Naive thymus-derived CD4-positive, alpha-beta T cell (primary cell): ENCODE results near the gene OLFML2A. TPM values are rescaled to one million over a fixed set of nuclear protein-coding genes. Genes with fewer than 3 reads are reported as not detected.

Experiments
- ATAC-seq: fragments of 150-1000 bp; cut with Tn5 transposase; 2 replicates; pipeline ENCODE4 v1.10.0; 2021; ENCODE audit warnings: mild to moderate bottlenecking, moderate library complexity
- CTCF ChIA-PET: fragments of 350-600 bp; sonication (Branson Sonifier 250); formaldehyde crosslinking; loops from one replicate; lab custom pipeline; 2021; ENCODE audit warnings: antibody characterized with exemption; lab: Charles Lee
- POLR2A ChIA-PET: fragments of 350-600 bp; sonication (Branson Sonifier 250); formaldehyde crosslinking; loops from one replicate; lab custom pipeline; 2021; ENCODE audit warnings: antibody characterized with exemption, inconsistent platforms; lab: Charles Lee
- DNase-seq, 9 donors: peaks; one replicate each; pipeline versions ENCODE4 v3.0.0 to v3.0.0-alpha.2; 2020 to 2022; ENCODE audit warnings: mixed read lengths in 1 of 9
- H3K27ac ChIP-seq: one replicate; pipeline ENCODE4 v1.7.0; 2013; ENCODE audit warnings: mild to moderate bottlenecking, low read depth, low read length, moderate library complexity
- H3K27me3 ChIP-seq, 2 donors: one replicate each; pipeline ENCODE4 v1.7.0; 2013; ENCODE audit warnings: low read length in 2 of 2, mild to moderate bottlenecking in 2 of 2, moderate library complexity in 2 of 2; ENCODE audit not compliant: control insufficient read depth in 2 of 2, insufficient read depth in 2 of 2
- H3K36me3 ChIP-seq, 3 experiments: 1 replicate in 2 of 3; 2 replicates in 1 of 3; pipeline ENCODE4 v1.7.0; 2013; ENCODE audit warnings: low read length in 3 of 3, mild to moderate bottlenecking in 3 of 3, moderate library complexity in 1 of 3; ENCODE audit not compliant: insufficient read depth in 3 of 3, control insufficient read depth in 2 of 3
- H3K4me1 ChIP-seq, 2 donors: one replicate each; pipeline ENCODE4 v1.7.0; 2013; ENCODE audit warnings: low read length in 2 of 2, mild to moderate bottlenecking in 2 of 2, moderate library complexity in 1 of 2; ENCODE audit not compliant: control insufficient read depth in 2 of 2, insufficient read depth in 2 of 2
- H3K4me3 ChIP-seq: 2 replicates; pipeline ENCODE4 v1.7.0; 2013; ENCODE audit warnings: mild to moderate bottlenecking, low read length
- H3K9me3 ChIP-seq, 3 experiments: 1 replicate in 2 of 3; 2 replicates in 1 of 3; pipeline ENCODE4 v1.7.0; 2013; ENCODE audit warnings: low read length in 3 of 3; ENCODE audit not compliant: control insufficient read depth in 2 of 3
- H3K27ac Mint-ChIP-seq, 9 donors: one replicate each; pipeline ENCODE4 v1.8.0; 2020 to 2022; ENCODE audit warnings: mixed read lengths in 9 of 9, mild to moderate bottlenecking in 8 of 9, moderate library complexity in 5 of 9, inconsistent platforms in 2 of 9
- H3K27me3 Mint-ChIP-seq, 5 donors: one replicate each; pipeline ENCODE4 v1.8.0; 2021 to 2022; ENCODE audit warnings: mixed read lengths in 5 of 5, mild to moderate bottlenecking in 1 of 5
- H3K36me3 Mint-ChIP-seq, 5 donors: one replicate each; pipeline ENCODE4 v1.8.0; 2020 to 2022; ENCODE audit warnings: mixed read lengths in 5 of 5, mild to moderate bottlenecking in 3 of 5, inconsistent platforms in 1 of 5
- H3K4me1 Mint-ChIP-seq, 7 donors: one replicate each; pipeline ENCODE4 v1.8.0; 2020 to 2022; ENCODE audit warnings: mixed read lengths in 7 of 7, mild to moderate bottlenecking in 3 of 7, inconsistent platforms in 1 of 7
- H3K4me3 Mint-ChIP-seq, 10 donors: one replicate each; pipeline ENCODE4 v1.8.0; 2020 to 2022; ENCODE audit warnings: mild to moderate bottlenecking in 10 of 10, mixed read lengths in 10 of 10, moderate library complexity in 6 of 10, inconsistent platforms in 2 of 10
- H3K9me3 Mint-ChIP-seq, 11 donors: one replicate each; pipeline ENCODE4 v1.8.0; 2020 to 2022; ENCODE audit warnings: mixed read lengths in 11 of 11, mild to moderate bottlenecking in 4 of 11, inconsistent platforms in 1 of 11, moderate library complexity in 1 of 11
- intact Hi-C, 2 donors: fragments of 100-400 bp; cut with micrococcal nuclease; formaldehyde crosslinking; loops; one replicate each; pipeline ENCODE4 v1.15.1; 2023
- polyA plus RNA-seq, 2 donors: library from polyadenylated mRNA; unstranded; fragments of 300-500 nt; fragmentation: Illumina TruSeq; gene quantifications; one replicate each; pipeline ENCODE4 v1.2.3, GENCODE V29; 2021
- total RNA-seq, 6 experiments: library from RNA in 5 of 6; stranded (reverse) in 5 of 6; gene quantifications; 1 replicate in 5 of 6; 2 replicates in 1 of 6; pipeline ENCODE4 v1.2.3 and lab custom pipeline; 2021 to 2026

OLFML2A gene
- total and polyA plus RNA-seq, 7 experiments from 2014 or later = 0.51 TPM; not detected in 6

DNA sequence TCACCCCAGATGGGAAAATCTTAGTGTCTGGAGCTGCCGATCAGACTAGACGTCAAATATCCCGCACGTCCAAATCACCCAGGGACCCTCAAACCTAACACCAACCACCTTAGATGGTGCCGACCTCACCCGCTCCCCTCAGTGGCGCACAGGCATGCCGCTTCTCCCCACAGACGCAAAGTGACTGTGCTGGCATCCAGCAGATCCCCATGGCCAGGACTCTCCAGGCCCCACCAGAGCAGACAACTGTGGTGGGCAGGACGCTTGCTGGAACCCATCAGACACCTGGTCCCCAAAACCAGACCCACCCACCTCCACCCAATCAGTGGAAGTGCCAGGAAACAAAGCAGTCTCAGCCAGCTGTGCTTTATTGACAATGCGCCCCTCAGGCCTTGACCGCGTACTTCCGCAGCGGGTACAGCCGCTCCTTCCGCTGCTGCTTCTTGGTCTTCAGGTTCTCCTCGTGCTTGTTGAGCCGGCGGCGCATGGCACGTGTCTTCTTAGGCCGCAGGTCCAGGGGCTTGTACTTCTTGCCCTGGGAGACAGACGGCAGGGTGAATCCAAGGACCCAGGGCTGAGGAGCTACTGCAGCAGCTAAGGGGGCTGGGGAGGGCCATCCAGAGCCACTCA lies 80.7 kb downstream of the OLFML2A start:
- H3K4me3 ChIP-seq = no peak overlapping the region
- intact Hi-C loops = loop anchor here in 1 of 2 donors (10.0 kb wide), 1 partner anchor 243 kb away; no protein-coding TSS in a partner anchor
- no peak for ATAC-seq
- H3K27ac ChIP-seq = no peak overlapping the region
- peaks cover 0 to 52% (median 6%) of the 10 kb centered on the region in 3 experiments for H3K36me3 ChIP-seq
- H3K4me1 Mint-ChIP-seq = peaks cover 11 to 39% (median 31%) of the 10 kb centered on the region in 7 donors
- POLR2A ChIA-PET = interaction anchor here (1.3 to 1.4 kb wide), 2 partner anchors 23 to 91 kb away, joined by 4 read pairs; no protein-coding TSS in a partner anchor
- H3K9me3 Mint-ChIP-seq = no peaks in the 10 kb centered on the region
- H3K9me3 ChIP-seq = no peaks in the 10 kb centered on the region
- peaks cover 11 to 19% of the 10 kb centered on the region in 2 donors for H3K4me1 ChIP-seq
- CTCF ChIA-PET = no interaction called here
- peaks cover 4 to 26% (median 13%) of the 10 kb centered on the region in 5 donors for H3K36me3 Mint-ChIP-seq
- no peak for DNase-seq
- no peak overlapping the region for H3K4me3 Mint-ChIP-seq
- no peaks in the 10 kb centered on the region for H3K27me3 ChIP-seq
- H3K27ac Mint-ChIP-seq = peak overlapping the region in 2 of 9 donors; percentile 14 to 38
- H3K27me3 Mint-ChIP-seq = no peaks in the 10 kb centered on the region

DNA sequence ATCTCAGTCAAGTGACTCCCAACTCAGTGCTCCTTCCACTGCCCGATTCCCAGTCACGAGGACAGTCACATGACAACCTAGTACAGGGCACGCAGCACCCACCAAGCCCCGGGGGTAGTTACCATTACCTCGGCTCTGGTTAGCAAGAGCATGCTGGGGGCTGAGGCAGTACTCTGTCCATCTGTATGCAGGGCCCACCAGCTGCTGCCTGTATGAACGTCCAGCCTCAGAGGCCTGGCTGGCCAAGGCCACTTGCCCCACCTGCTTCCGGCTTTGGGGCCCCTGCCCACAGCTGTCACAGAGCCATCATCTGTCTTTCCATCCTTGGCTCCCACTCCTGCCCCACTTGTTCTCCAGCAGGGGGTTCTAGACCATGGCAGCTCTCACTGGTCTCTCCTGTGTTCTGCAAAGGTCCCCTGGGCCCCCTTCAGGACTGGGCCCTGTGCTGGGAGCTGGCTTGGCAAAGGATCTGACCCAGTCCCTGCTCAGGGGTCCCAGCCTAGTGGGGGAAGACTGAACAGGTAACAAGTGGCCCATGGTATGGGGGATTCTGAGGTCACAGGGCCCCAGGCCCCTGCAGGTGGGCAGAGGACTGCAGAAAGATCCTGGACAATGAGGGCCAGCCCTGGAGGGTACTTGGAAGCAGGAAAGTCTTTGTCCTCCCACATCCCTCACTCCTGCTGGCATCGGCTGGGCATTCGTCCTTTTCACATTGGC lies 81.6 kb downstream of the OLFML2A start:
- Histone ChIP-seq H3K4me3 (no peak overlapping the region), H3K9me3 (no peaks in the 10 kb centered on the region), H3K27me3 (no peaks in the 10 kb centered on the region), H3K36me3 (peaks cover 0 to 52% (median 6%) of the 10 kb centered on the region in 3 experiments), H3K27ac (no peak overlapping the region), H3K4me1 (peaks cover 7 to 16% of the 10 kb centered on the region in 2 donors)
- H3K36me3 Mint-ChIP-seq = peaks cover 4 to 26% (median 13%) of the 10 kb centered on the region in 5 donors
- ChIA-PET POLR2A (interaction anchor here (0.6 kb wide), 2 partner anchors 11 to 437 kb away, joined by 3 read pairs; no protein-coding TSS in a partner anchor), CTCF (no interaction called here)
- peaks cover 7 to 35% (median 29%) of the 10 kb centered on the region in 7 donors for H3K4me1 Mint-ChIP-seq
- no peak overlapping the region for H3K4me3 Mint-ChIP-seq
- H3K9me3 Mint-ChIP-seq = no peaks in the 10 kb centered on the region
- DNase-seq = no peak
- intact Hi-C loops = loop anchor here in 1 of 2 donors (10.0 kb wide), 1 partner anchor 244 kb away; no protein-coding TSS in a partner anchor
- ATAC-seq = no peak
- H3K27me3 Mint-ChIP-seq = no peaks in the 10 kb centered on the region
- peak overlapping the region in 1 of 9 donors; percentile 14 for H3K27ac Mint-ChIP-seq

DNA sequence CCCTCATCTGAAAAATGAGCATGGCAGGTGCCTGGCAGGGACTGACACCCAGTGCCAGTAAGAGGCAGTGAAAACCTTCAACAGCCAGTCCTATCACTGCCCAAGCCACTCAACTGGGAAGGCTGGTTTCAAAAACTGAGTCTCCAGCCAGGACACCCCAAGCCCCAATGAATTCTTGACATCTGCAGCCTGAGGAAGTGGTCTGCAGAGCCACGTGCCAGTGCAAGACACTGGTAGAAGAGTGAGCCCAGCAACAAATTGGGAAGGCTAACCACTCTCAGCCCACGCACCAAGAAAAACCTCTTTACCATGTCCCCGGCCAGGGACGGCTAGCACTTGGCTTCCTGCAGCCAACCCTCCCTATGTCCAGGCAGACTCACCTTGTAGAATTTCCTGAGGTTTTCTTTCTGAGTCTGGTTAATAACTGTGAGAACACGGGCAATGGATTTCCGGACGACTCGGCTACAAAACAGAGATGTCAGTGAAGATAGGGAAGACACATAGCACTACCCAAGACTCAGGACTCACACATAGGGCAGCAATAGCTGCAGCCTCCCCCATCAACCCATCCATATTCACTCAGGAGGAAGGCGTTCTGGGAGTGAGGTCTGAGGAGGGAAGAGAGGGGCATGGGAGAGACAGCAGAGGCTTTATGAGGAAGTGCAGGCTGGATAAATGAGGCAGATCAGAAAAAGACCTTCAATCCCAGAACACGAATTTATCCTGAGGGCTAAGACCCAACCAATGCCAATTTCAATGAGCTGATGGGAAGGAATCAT lies 83.1 kb downstream of the OLFML2A start:
- peaks cover 7 to 37% (median 29%) of the 10 kb centered on the region in 7 donors for H3K4me1 Mint-ChIP-seq
- ATAC-seq (no peak), DNase-seq (no peak)
- Histone ChIP-seq H3K27me3 (no peaks in the 10 kb centered on the region), H3K4me3 (peak overlapping the region; percentile 88), H3K4me1 (peaks cover 7 to 16% of the 10 kb centered on the region in 2 donors), H3K36me3 (peaks cover 0 to 52% (median 6%) of the 10 kb centered on the region in 3 experiments), H3K27ac (peak overlapping the region; percentile 87), H3K9me3 (no peaks in the 10 kb centered on the region)
- H3K27ac Mint-ChIP-seq = peak overlapping the region; percentile 25 to 97 (median 85)
- H3K9me3 Mint-ChIP-seq = no peaks in the 10 kb centered on the region
- peak overlapping the region; percentile 59 to 98 (median 94) for H3K4me3 Mint-ChIP-seq
- CTCF ChIA-PET = interaction anchor here (0.6 kb wide), 1 partner anchor 85 kb away, joined by 4 read pairs; no protein-coding TSS in a partner anchor
- H3K36me3 Mint-ChIP-seq = peaks cover 4 to 26% (median 13%) of the 10 kb centered on the region in 5 donors
- H3K27me3 Mint-ChIP-seq = no peaks in the 10 kb centered on the region
- intact Hi-C loops = loop anchor here (2.0 to 10.0 kb wide), 7 partner anchors 81 to 1953 kb away; partner anchors contain the start of genes GAPVD1 (in 1 of the 2), GOLGA1 (in 1 of the 2), PPP6C (in 1 of the 2) and PSMB7 (in 1 of the 2)
- POLR2A ChIA-PET = interaction anchor here (1.0 to 2.9 kb wide), 4 partner anchors 9 to 382 kb away, joined by 3 to 12 read pairs (median 6); partner anchors contain the start of gene HSPA5

GRCh38 chr9:124860582-124861341 lies 83.8 kb downstream of the OLFML2A start:
- peaks cover 0 to 52% (median 6%) of the 10 kb centered on the region in 3 experiments for H3K36me3 ChIP-seq
- peaks cover 7 to 16% of the 10 kb centered on the region in 2 donors for H3K4me1 ChIP-seq
- intact Hi-C loops = loop anchor here (1.0 to 10.0 kb wide), 7 partner anchors 9 to 1953 kb away; partner anchors contain the start of genes GAPVD1 (in 1 of the 2), GOLGA1 (in 1 of the 2), PPP6C (in 1 of the 2) and PSMB7 (in 1 of the 2)
- ChIA-PET POLR2A (interaction anchor here (1.0 to 2.9 kb wide), 9 partner anchors 8 to 381 kb away, joined by 3 to 14 read pairs (median 6); partner anchors contain the start of genes HSPA5, NR6A1 and WDR38), CTCF (interaction anchor here (0.6 to 2.4 kb wide), 2 partner anchors 8 to 86 kb away, joined by 4 to 7 read pairs; no protein-coding TSS in a partner anchor)
- H3K27ac ChIP-seq = peak overlapping the region; percentile 87
- Mint-ChIP-seq H3K36me3 (peaks cover 4 to 26% (median 13%) of the 10 kb centered on the region in 5 donors), H3K4me3 (peak overlapping the region; percentile 89 to 99 (median 95)), H3K27me3 (no peaks in the 10 kb centered on the region), H3K9me3 (no peaks in the 10 kb centered on the region), H3K4me1 (peaks cover 7 to 36% (median 29%) of the 10 kb centered on the region in 7 donors), H3K27ac (peak overlapping the region; percentile 85 to 99 (median 96))
- ATAC-seq (no peak), DNase-seq (no peak)
- H3K27me3 ChIP-seq = no peaks in the 10 kb centered on the region
- peak overlapping the region; percentile 88 for H3K4me3 ChIP-seq
- no peaks in the 10 kb centered on the region for H3K9me3 ChIP-seq
